A673 (cell line): ENCODE measurements around the gene ABCA9. TPM values are rescaled to one million over a fixed set of nuclear protein-coding genes. Genes with fewer than 3 reads are reported as not detected.
"Not testable (repeated sequence)": the region's sequence is repeated elsewhere in the genome, so short reads cannot be mapped to it uniquely, and the experiment has no call there.

ENCODE experiments used
- BruUV-seq: library from RNA; stranded (reverse); fragments of 400-500 nt; replicated peaks from 2 replicates; lab custom pipeline; 2021; lab: Mats Ljungman, UMichigan
- CTCF ChIA-PET: fragments of 300-600 bp; sonication (Branson Sonifier 250); formaldehyde crosslinking; loops from one replicate; lab custom pipeline; 2022; ENCODE audit warnings: antibody characterized with exemption; lab: Charles Lee
- POLR2A ChIA-PET: fragments of 300-600 bp; sonication (Branson Sonifier 250); formaldehyde crosslinking; loops from one replicate; lab custom pipeline; 2022; ENCODE audit warnings: antibody characterized with exemption; ENCODE audit not compliant: low non-redundant PET; lab: Charles Lee
- DNase-seq: peaks from one replicate; pipeline ENCODE4 v3.0.0-alpha.2; 2015; ENCODE audit warnings: low spot score
- H3K27ac ChIP-seq: fragments of 200-600 bp; sonication (generic); 2 replicates; pipeline ENCODE4 v1.5.1; 2016; ENCODE audit warnings: mixed run types, low read depth, mild to moderate bottlenecking, mixed read lengths, antibody characterized with exemption, low read length; ENCODE audit not compliant: poor library complexity, severe bottlenecking
- H3K27me3 ChIP-seq: fragments of 200-600 bp; sonication (generic); replicated peaks from 2 replicates; pipeline ENCODE4 v1.6.1; 2017; ENCODE audit warnings: mixed run types, low read depth, mild to moderate bottlenecking, mixed read lengths, antibody characterized with exemption, low read length; ENCODE audit not compliant: insufficient read depth, poor library complexity
- H3K36me3 ChIP-seq: fragments of 200-600 bp; sonication (generic); 2 replicates; pipeline ENCODE4 v1.6.1; 2016; ENCODE audit warnings: mixed run types, mild to moderate bottlenecking, mixed read lengths, antibody characterized with exemption, low read length; ENCODE audit not compliant: insufficient read depth, poor library complexity, severe bottlenecking
- H3K4me1 ChIP-seq: fragments of 200-600 bp; sonication (generic); 2 replicates; pipeline ENCODE4 v1.6.1; 2017; ENCODE audit warnings: mixed run types, mild to moderate bottlenecking, mixed read lengths, antibody characterized with exemption, low read length; ENCODE audit not compliant: insufficient read depth, poor library complexity, severe bottlenecking
- H3K4me3 ChIP-seq: fragments of 200-600 bp; sonication (generic); 2 replicates; pipeline ENCODE4 v1.5.1; 2016; ENCODE audit warnings: low read depth, mixed run types, mild to moderate bottlenecking, mixed read lengths, low read length; ENCODE audit not compliant: poor library complexity, severe bottlenecking
- H3K9me3 ChIP-seq: fragments of 200-600 bp; sonication (generic); 2 replicates; pipeline ENCODE4 v1.6.1; 2016; ENCODE audit warnings: mixed run types, low read depth, mild to moderate bottlenecking, mixed read lengths, antibody characterized with exemption, low read length; ENCODE audit not compliant: poor library complexity, severe bottlenecking
- EZH2 ChIP-seq: fragments of 200-600 bp; sonication (generic); IDR thresholded peaks from 2 replicates; pipeline ENCODE4 v1.6.1; 2017; ENCODE audit warnings: borderline replicate concordance, low read depth, mild to moderate bottlenecking, mixed read lengths, antibody characterized with exemption, low read length; ENCODE audit not compliant: poor library complexity, severe bottlenecking
- intact Hi-C: fragments of 100-400 bp; cut with micrococcal nuclease; formaldehyde crosslinking; loops from one replicate; pipeline ENCODE4 v1.10.0; 2022; ENCODE audit not compliant: unreplicated experiment
- total RNA-seq: library from RNA; stranded (reverse); gene quantifications from 2 replicates; pipeline ENCODE4 v1.2.3, GENCODE V29; 2021
- TF ChIP-seq, protein P1 (sequence below): fragments of 300-800, 200-600 bp; sonication (generic); conservative IDR thresholded peaks from 2 replicates; pipeline ENCODE4 v1.5.1; 2017; ENCODE audit warnings: low read depth, mild to moderate bottlenecking, antibody characterized with exemption, low read length, moderate library complexity, mixed read lengths

Gene ABCA9
- total RNA-seq, 1 experiment from 2014 or later: 1.4 TPM

DNA sequence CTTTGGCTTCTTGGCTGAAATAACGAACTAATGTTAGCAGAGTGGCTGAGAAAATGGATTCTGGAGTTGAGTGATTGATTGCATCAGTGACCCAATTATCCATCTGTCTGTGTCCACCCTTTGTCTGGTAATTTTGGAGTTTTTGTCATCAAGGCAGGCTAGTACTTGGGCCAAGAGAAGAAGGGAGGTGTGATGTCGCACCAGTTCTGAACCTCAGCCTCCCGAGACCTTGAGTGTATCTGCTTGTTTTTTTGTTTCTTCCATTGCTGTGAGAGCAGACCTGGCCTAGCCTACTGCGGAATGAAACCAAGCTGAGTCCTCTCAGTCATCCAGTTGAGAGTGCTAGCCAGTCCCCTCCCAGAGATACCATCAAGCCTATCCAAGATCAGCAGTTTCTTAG, 110.0 kb downstream of the ABCA9 start:
- ChIA-PET CTCF (no interaction called here), POLR2A (no interaction called here)
- H3K9me3 ChIP-seq: no peaks in the 10 kb centered on the region
- no peaks in the 10 kb centered on the region for H3K27me3 ChIP-seq
- no peak overlapping the region for H3K27ac ChIP-seq
- TF ChIP-seq EZH2: no peak
- TF ChIP-seq, protein P1, sequence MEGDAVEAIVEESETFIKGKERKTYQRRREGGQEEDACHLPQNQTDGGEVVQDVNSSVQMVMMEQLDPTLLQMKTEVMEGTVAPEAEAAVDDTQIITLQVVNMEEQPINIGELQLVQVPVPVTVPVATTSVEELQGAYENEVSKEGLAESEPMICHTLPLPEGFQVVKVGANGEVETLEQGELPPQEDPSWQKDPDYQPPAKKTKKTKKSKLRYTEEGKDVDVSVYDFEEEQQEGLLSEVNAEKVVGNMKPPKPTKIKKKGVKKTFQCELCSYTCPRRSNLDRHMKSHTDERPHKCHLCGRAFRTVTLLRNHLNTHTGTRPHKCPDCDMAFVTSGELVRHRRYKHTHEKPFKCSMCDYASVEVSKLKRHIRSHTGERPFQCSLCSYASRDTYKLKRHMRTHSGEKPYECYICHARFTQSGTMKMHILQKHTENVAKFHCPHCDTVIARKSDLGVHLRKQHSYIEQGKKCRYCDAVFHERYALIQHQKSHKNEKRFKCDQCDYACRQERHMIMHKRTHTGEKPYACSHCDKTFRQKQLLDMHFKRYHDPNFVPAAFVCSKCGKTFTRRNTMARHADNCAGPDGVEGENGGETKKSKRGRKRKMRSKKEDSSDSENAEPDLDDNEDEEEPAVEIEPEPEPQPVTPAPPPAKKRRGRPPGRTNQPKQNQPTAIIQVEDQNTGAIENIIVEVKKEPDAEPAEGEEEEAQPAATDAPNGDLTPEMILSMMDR: no peak
- BruUV-seq: no TSS peak
- H3K4me1 ChIP-seq: peaks cover 4% of the 10 kb centered on the region
- intact Hi-C loops: no loop called here
- no peak overlapping the region for H3K4me3 ChIP-seq
- no peak for DNase-seq
- no peaks in the 10 kb centered on the region for H3K36me3 ChIP-seq

DNA sequence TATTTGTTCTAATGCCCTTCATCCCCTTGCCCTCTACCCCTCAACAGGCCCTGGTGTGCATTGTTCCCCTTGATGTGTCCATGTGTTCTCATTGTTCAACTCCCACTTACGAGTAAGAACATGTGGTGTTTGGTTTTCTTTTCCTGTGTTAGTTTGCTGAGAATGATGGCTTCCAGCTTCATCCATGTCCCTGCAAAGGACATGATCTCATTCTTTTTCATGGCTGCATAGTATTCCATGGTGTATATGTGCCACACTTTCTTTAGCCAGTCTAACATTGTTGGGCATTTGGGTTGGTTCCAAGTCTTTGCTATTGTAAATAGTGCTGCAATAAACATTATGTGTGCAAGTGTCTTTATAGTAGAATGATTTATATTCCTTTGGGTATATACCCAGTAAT, 112.9 kb downstream of the ABCA9 start:
- BruUV-seq, CTCF ChIA-PET, intact Hi-C loops: not testable (repeated sequence)

DNA sequence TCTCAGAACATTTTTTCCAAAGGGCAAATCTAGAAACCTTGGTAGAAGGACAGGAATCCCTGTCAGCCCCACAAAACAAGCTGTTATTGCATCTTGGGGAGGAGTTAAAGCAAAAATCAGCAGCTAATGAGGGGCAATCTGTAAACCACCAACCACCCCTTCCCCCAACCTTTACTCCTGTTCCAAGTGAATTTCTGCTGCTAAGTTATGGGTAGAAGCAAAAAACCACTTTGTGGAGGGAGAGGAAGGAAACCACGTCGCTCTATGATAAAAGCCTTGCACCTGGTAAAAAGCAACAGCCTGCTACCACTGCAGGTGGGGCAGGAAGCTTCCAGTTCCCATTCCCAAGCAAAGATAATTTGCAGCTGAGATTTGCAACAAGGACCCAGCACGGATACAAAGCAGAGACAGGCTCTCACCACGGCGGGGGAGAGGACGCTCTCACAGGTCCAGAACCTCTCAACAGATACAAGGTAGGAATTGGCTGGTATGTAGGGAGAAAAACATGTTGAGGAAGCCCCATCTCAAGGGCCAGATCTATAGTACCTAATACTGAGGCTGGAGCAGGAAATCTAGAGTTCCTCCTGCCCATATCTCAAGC, 116.2 kb downstream of the ABCA9 start:
- ChIA-PET POLR2A (interaction anchor here (0.7 kb wide), 1 partner anchor 96 kb away, joined by 3 read pairs; no protein-coding TSS in a partner anchor), CTCF (no interaction called here)
- intact Hi-C loops: no loop called here
- no peak overlapping the region for H3K27ac ChIP-seq
- no TSS peak for BruUV-seq
- no peak for DNase-seq
- no peaks in the 10 kb centered on the region for H3K27me3 ChIP-seq
- no peaks in the 10 kb centered on the region for H3K9me3 ChIP-seq
- TF ChIP-seq, protein P1: no peak
- TF ChIP-seq EZH2: no peak
- no peaks in the 10 kb centered on the region for H3K4me1 ChIP-seq
- no peak overlapping the region for H3K4me3 ChIP-seq
- no peaks in the 10 kb centered on the region for H3K36me3 ChIP-seq

More for the DNA sequence above, 112.9 kb downstream of the ABCA9 start:
- H3K27ac ChIP-seq, DNase-seq, H3K4me1 ChIP-seq, H3K4me3 ChIP-seq, H3K27me3 ChIP-seq, H3K36me3 ChIP-seq, POLR2A ChIA-PET, H3K9me3 ChIP-seq: not testable (repeated sequence)

DNA sequence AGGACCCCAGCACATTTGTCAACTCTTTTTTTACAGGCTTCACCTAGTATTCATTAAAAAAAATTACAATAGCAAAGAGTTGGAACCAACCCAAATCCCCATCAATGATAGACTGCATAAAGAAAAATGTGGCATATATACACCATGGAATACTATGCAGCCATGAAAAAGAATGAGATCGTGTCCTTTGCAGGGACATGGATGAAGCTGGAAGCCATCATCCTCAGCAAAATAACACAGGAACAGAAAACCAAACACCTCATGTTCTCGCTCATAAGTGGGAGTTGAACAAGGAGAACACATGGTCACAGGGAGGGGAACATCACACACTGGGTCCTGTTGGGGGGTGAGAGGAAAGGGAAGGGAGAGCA, 116.9 kb downstream of the ABCA9 start:
- CTCF ChIA-PET, H3K9me3 ChIP-seq, intact Hi-C loops, POLR2A ChIA-PET, H3K4me1 ChIP-seq, H3K36me3 ChIP-seq, H3K27ac ChIP-seq, H3K27me3 ChIP-seq, H3K4me3 ChIP-seq, DNase-seq, BruUV-seq: not testable (repeated sequence)
